Suppressor macrophage treated with lipopolysaccharide for 4 hours (primary cell): Measurements from ENCODE around the gene MYF5.

ENCODE experiments used
- DNase-seq: peaks from one replicate; pipeline ENCODE4 v3.0.0-alpha.2; 2020

The MYF5 gene

GRCh38 chr12:80708259-80708974 is 8.3 kb upstream of the MYF5 start:
- no peak for DNase-seq

DNA sequence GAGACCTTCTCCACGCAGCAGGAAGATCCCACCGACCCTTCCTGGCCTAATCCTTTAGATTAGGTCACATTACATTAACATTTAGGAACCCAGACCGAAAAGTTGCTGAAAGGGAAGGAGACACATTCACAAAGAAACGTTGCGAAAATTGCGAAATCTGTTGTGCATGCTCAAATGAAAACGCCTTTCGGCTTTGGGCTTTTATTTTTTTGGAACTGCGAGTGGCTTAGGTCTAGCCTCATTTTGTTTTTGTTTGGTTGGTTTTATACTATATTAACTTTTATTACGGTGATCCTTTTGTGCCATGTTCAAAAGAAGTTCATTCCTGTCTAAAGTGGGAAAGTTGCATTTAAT is 7.8 kb upstream of the MYF5 start:
- no peak for DNase-seq

DNA sequence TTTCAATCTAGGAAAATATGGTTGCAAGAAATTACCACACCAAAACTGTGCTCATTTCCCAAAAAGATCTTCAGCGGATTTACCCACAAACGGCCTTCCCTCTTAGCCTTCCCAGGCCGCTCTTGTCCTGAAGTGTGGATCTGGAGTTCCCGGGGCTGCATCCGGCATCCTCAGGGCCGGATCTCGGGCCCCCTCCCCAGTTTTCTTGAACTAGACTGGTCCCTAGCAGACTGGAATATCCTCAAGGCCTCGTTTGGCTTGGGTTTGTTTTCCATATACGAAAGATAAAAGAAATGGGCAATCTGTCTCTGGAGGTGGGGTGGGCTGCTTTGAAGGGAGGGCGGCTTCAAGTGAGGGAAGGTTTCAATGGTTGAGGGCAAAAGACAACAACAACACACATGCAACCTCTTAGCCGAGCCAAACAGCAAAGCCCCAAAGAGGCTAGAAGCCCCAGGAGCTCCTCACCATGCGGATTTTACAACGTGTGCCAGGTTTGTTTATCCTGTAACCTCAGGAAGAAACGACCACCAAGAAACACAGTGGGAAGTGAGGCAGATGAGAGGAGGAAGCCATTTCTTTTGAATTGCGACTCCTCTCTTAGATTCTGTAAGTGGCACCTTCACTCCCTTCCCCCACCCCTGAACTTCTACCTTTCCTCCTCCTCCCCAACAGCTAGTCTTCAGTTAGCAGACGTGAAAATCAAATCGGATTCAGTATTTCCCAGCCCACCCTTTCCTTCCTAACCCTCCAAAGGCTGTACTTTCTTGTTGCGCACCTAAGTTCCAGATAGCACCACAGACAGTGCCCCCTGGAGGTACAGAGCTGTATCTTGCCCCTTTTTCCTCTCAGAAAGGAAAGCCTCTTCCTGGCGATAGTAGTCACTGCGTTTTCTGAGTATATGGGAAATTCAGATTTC is 6.6 kb upstream of the MYF5 start:
- peak; percentile 12 for DNase-seq

DNA sequence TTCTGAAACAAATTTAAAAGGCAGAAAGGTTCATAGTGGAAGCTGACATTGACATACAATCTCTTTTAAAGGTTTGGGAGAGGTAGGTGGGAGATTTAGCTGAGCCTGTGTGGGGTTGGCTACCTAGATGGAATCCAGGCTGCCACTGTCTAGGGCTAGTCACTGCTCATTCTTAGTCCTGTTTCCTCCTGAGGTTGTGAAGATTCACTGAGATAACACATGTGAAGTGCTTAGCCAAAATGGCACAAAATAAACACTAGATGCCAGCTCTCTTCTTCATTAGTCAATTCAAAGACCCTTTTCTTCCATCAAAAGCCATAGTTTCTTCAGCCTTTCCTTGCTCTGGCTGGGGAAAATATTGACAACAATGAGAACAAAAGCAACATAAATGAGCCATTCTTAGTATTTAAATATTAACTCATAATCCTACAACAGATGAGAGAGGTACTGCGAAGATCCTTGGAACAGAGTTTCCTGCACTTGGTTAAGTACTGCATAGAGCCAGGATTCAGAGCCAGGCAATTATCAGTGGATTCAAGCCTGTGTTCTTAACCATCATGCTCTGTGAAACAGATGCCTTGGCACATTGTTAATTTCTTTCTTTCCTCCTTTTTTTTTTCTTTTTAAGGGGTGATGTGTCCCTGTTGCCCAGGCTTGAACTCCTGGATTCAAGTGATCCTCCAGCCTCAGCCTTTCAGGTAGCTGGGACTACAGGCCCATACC is 5.8 kb upstream of the MYF5 start:
- no peak for DNase-seq

GRCh38 chr12:80711866-80712265 is 4.8 kb upstream of the MYF5 start:
- no peak for DNase-seq

GRCh38 chr12:80712866-80713265 is 3.8 kb upstream of the MYF5 start:
- no peak for DNase-seq

DNA sequence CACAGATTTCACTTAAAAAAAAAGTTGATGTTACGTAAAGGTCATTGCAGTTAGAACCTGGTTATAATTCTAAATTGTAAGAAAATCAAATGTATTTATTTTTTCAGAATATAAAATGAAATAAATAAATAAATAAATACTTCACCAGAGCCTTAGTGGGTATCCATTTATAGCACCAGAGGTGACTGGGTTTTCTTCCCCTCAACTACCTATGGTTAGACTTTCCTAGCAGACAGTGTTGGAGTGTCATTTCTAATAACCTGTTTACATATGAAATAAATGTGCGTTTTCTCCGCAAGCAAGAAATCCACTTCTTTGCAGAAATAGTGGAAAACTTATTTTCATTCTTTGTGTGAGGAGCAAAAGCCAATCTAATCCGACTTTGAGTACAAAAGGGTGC is 3.3 kb upstream of the MYF5 start:
- no peak for DNase-seq

GRCh38 chr12:80714055-80714454 is 2.7 kb upstream of the MYF5 start:
- DNase-seq: no peak

GRCh38 chr12:80714846-80715245 is 1.9 kb upstream of the MYF5 start:
- DNase-seq: no peak

- no peak for DNase-seq
Measured at GRCh38 chr12:80715713-80716249, 931 bp upstream of the MYF5 start.

DNA sequence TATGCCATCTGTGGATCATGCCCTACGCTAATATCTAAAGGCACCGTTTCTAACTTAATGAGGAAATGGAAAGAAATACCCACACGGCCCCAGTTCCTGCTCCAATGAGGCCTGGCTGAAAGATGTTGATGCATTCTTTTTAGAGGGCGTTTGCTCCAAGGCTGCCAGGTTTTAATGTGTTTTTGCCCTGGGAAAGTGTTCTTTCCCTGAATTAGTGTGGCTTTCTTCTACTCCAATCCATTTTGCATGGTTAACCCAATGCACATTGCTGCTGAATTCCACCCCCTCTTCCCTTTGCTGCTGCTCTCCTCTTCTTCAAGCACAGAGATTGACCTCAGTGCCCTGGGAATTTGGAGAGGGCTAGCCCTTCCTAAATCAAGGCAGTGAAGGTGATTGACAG is 1.1 kb downstream of the MYF5 start:
- no peak for DNase-seq

DNA sequence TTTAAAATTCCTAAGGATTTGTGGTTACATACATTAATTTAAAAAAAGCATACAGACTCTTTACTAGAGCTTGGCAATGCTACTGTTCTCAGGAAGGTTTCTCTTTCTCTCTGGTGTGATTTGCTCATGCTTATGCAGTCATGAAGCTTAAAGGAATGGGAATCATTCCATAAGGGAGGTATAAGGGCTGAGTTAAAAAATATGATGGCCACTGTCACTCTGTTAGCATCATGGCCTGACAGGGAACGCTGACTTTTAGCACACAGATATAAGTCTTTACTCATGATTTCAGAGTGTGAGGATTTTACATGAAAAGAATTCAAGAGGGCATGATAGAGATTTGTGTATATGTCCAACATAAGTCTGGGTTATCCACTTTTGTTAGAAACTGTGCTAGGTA is 3.8 kb downstream of the MYF5 start:
- DNase-seq: no peak

DNA sequence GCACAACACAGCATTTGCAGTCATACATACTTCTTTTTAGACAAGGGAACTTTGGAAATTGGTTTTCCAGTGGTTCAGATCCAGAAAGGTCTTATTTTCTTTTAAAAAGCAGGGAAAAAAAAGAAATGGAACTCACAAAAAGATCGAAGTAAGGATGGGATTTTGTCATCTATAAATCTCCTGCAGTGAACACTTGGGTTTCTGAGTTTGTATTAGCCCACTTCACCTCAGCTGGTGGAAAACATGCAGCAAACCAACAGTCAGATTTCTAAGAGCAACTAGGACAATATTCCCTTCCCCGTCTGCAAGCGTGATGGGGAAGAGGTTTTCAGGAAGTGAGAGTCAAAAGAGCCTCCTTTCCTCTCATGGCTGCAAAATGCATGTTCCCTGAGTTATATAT is 4.6 kb downstream of the MYF5 start:
- DNase-seq: no peak

DNA sequence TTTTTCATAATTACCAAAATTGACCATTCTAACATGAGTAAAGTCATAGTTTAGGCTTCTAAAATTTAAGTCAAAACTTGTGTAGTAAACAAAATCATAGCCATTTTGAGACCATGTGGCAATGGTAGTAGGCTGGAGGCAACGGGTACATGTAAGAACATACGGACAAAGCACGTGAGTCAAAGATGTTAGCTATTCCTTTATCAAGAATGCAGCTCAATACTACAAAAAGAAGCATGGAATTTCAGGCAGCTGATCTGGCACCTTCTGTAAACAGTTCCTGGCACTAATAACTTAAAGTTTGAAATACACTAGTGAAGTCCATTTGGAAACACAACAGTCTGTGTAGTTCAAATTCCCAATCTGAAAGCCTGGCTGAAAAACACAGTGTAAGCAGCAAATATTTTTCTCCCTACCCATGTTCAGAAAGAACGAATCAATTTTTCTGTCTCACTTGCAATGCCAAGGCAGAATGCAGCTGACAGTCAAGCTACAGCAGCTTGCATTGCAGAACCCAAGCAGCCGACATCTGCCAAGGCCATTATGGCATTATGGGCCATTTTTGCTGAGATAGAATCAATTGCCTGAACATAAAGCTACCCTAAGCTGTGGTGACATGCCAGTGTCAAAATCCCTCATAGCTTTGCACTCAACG is 29.3 kb downstream of the MYF5 start:
- no peak for DNase-seq

DNA sequence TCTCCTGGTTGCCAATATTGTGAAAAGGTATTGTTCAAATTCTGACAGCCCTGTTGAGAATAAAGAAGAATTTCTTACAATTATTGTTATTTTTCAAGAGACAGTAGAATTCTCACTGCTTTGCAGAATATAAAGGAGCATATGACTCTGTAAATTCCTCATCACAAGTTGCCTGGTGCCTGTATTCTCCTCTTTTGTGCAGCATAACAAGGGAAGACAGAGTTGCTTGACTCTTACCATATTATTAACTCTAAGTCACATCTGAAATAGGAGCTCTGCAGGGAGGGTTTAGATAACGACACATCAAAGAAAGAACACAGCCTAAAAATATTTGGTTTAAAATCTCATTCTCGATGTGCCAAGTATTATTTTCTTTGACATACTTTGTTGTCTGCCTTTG is 31.1 kb downstream of the MYF5 start:
- no peak for DNase-seq

GRCh38 chr12:80749456-80749855 is 32.7 kb downstream of the MYF5 start:
- no peak for DNase-seq

GRCh38 chr12:80752464-80752863 is 35.8 kb downstream of the MYF5 start:
- DNase-seq: no peak

DNA sequence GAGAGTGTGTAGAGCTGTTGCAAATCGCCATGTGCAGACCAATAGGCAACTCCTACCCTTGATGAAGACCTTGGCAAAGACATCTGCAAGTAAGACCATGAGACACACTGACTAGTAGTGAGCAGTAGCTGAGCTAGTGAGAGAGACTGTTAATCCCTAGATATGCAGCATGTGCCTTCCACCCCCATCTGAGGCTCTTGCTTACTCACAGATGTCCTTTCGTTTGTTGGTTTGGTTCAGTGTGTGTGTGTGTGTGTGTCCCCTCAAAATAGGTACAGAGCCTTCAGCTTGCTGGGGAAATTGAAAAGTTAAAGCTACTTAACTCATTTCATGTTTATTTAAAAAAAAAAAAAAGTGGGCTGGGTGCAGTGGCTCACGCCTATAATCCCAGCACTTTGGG is 37.6 kb downstream of the MYF5 start:
- no peak for DNase-seq

- peak; percentile 4 for DNase-seq
Measured at GRCh38 chr12:80756875-80757274, 40.2 kb downstream of the MYF5 start.

DNA sequence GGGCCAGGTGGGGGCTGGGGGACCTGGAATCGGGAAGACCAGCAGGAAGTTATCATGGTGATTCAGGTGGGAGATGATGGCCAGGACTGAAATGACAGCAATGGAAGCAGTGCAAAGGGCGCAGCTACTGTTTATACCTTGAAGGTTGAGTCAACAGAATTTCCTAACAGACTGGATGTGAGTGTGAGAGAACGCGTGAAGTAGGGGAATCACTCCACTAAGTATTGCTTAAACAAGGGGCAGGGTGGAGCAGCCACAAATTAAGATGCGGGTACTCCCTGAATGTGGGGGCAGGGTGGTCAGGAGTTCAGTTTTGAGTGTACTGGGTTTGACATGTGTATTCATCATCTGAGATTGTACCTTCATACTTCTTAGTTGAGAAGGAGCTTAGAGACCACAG is 45.1 kb downstream of the MYF5 start:
- DNase-seq: no peak

GRCh38 chr12:80763874-80764273 is 47.2 kb downstream of the MYF5 start:
- DNase-seq: peak; percentile 26

DNA sequence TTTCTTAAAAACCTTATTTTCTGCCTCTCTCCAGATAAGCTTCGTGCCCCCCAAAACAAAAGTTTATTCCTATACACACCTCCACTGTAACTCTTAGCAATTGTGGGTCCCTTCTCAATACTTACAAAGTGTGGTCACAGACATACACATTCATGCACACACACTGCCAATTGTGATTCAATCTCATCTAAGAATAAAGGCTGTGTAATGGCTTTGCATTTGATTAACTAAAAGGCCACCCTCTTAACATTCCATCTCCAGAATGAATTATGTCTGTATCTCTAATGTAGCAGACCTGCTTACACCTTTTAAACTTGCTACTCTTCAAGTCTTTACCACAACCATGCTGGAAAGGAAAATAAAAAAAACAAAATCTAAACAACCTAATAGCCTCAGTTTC is 49.5 kb downstream of the MYF5 start:
- no peak for DNase-seq

- DNase-seq: no peak
Measured at GRCh38 chr12:80766897-80767296, 50.2 kb downstream of the MYF5 start.
